CD4-positive, alpha-beta T cell treated with Interleukin-15 for 4 hours (primary cell): ENCODE data around the gene PLD4.
A peak's percentile ranks its signal among the peaks of the same experiment; 100 is the strongest.

Experiments used
- DNase-seq: peaks from one replicate; pipeline ENCODE4 v3.0.0-alpha.2; 2020; ENCODE audit warnings: low spot score

Gene PLD4

GRCh38 chr14:104975481-104976197 is 51.0 kb downstream of the PLD4 start:
- peak; percentile 17 for DNase-seq

GRCh38 chr14:104976198-104977007 is 51.7 kb downstream of the PLD4 start:
- DNase-seq, result peak; percentile 87

- DNase-seq, result no peak
Measured at GRCh38 chr14:104977008-104977680, 52.5 kb downstream of the PLD4 start.

- peak; percentile 18 for DNase-seq
Measured at GRCh38 chr14:104977681-104978653, 53.3 kb downstream of the PLD4 start, which contains the start of gene AHNAK2. Gene AHNAK2 (minus strand): TSS chr14:104978374. CDS start chr14:104978237, 137 bp downstream.

GRCh38 chr14:104978746-104979691 is 54.3 kb downstream of the PLD4 start:
- no peak for DNase-seq

GRCh38 chr14:104979758-104980610 is 55.3 kb downstream of the PLD4 start:
- no peak for DNase-seq

GRCh38 chr14:104980611-104981531 is 56.2 kb downstream of the PLD4 start:
- no peak for DNase-seq

GRCh38 chr14:104981699-104982541 is 57.2 kb downstream of the PLD4 start:
- DNase-seq, result no peak

- no peak for DNase-seq
Measured at GRCh38 chr14:104982548-104983230, 58.0 kb downstream of the PLD4 start.
